Activated CD8-positive, alpha-beta memory T cell treated with anti-CD3 and anti-CD28 coated beads for 1 hour (primary cell): ENCODE data around the gene POLR1B.
"Not testable (repeated sequence)": the region's sequence is repeated elsewhere in the genome, so short reads cannot be mapped to it uniquely, and the experiment has no call there.

ENCODE experiments used
- DNase-seq, 2 donors: peaks; one replicate each; pipeline ENCODE4 v3.0.0-alpha.2; 2020; ENCODE audit warnings: low read depth in 1 of 2; ENCODE audit errors: extremely low read depth in 1 of 2

POLR1B gene

GRCh38 chr2:112597537-112598322 is 55.5 kb downstream of the POLR1B start:
- DNase-seq: no peak

GRCh38 chr2:112600634-112601033 is 58.4 kb downstream of the POLR1B start:
- DNase-seq: no peak

GRCh38 chr2:112601754-112602153 is 59.5 kb downstream of the POLR1B start:
- no peak for DNase-seq

GRCh38 chr2:112602917-112603316 is 60.7 kb downstream of the POLR1B start:
- no peak for DNase-seq

- no peak for DNase-seq
Measured at GRCh38 chr2:112603731-112604130, 61.5 kb downstream of the POLR1B start.

GRCh38 chr2:112604952-112605351 is 62.7 kb downstream of the POLR1B start:
- DNase-seq: no peak

GRCh38 chr2:112605926-112606325 is 63.7 kb downstream of the POLR1B start:
- no peak for DNase-seq

- no peak for DNase-seq
Measured at GRCh38 chr2:112606547-112606946, 64.3 kb downstream of the POLR1B start.

GRCh38 chr2:112607680-112608438 is 65.6 kb downstream of the POLR1B start:
- DNase-seq: no peak

- not testable (repeated sequence) for DNase-seq
Measured at GRCh38 chr2:112609320-112609719, 67.1 kb downstream of the POLR1B start.

GRCh38 chr2:112612283-112612682 is 70.0 kb downstream of the POLR1B start:
- DNase-seq: not testable (repeated sequence)

GRCh38 chr2:112614201-112614840 is 72.1 kb downstream of the POLR1B start:
- no peak for DNase-seq

GRCh38 chr2:112615051-112615450 is 72.8 kb downstream of the POLR1B start:
- DNase-seq: no peak

GRCh38 chr2:112615798-112616197 is 73.5 kb downstream of the POLR1B start:
- not testable (repeated sequence) for DNase-seq

GRCh38 chr2:112618383-112618782 is 76.1 kb downstream of the POLR1B start:
- no peak for DNase-seq

- no peak for DNase-seq
Measured at GRCh38 chr2:112621790-112622527, 79.7 kb downstream of the POLR1B start.

- no peak for DNase-seq
Measured at GRCh38 chr2:112622528-112622849, 80.2 kb downstream of the POLR1B start.

- peak; percentile 55 to 66 for DNase-seq
Measured at GRCh38 chr2:112623913-112624777, 81.9 kb downstream of the POLR1B start.

GRCh38 chr2:112625474-112626114 is 83.3 kb downstream of the POLR1B start:
- no peak for DNase-seq

- DNase-seq: peak in 1 of 2 donors; percentile 38
Measured at GRCh38 chr2:112626604-112627059, 84.4 kb downstream of the POLR1B start.
